NCI-H2107 treated with DMSO at 0.1 percent for 48 hours (cell line): ENCODE results near the gene SPRTN.

Source experiments
- DNase-seq: peaks from one replicate; lab custom pipeline; 2025; ENCODE audit not compliant: unreplicated experiment; lab: John Stamatoyannopoulos, UW

Gene SPRTN

GRCh38 chr1:231376101-231376500 lies 38.0 kb downstream of the SPRTN start:
- no peak for DNase-seq

- DNase-seq = no peak
Observed at GRCh38 chr1:231376875-231377549, 38.9 kb downstream of the SPRTN start.

- no peak for DNase-seq
Observed at GRCh38 chr1:231381729-231382128, 43.6 kb downstream of the SPRTN start.

GRCh38 chr1:231382426-231382825 lies 44.3 kb downstream of the SPRTN start:
- no peak for DNase-seq

GRCh38 chr1:231383159-231383860 lies 45.2 kb downstream of the SPRTN start:
- DNase-seq = no peak

- DNase-seq = no peak
Observed at GRCh38 chr1:231384696-231385415, 46.8 kb downstream of the SPRTN start.

GRCh38 chr1:231385416-231385748 lies 47.3 kb downstream of the SPRTN start:
- DNase-seq = no peak

- DNase-seq = no peak
Observed at GRCh38 chr1:231386466-231386865, 48.4 kb downstream of the SPRTN start.

- no peak for DNase-seq
Observed at GRCh38 chr1:231387770-231388669, 49.9 kb downstream of the SPRTN start.

- no peak for DNase-seq
Observed at GRCh38 chr1:231390071-231390470, 52.0 kb downstream of the SPRTN start.

- no peak for DNase-seq
Observed at GRCh38 chr1:231392389-231393131, 54.5 kb downstream of the SPRTN start.

- DNase-seq = no peak
Observed at GRCh38 chr1:231393668-231394067, 55.6 kb downstream of the SPRTN start.

- DNase-seq = no peak
Observed at GRCh38 chr1:231395076-231395997, 57.2 kb downstream of the SPRTN start.

- no peak for DNase-seq
Observed at GRCh38 chr1:231395998-231396390, 57.9 kb downstream of the SPRTN start.

GRCh38 chr1:231396643-231397042 lies 58.5 kb downstream of the SPRTN start:
- DNase-seq = no peak

GRCh38 chr1:231397886-231398671 lies 60.0 kb downstream of the SPRTN start:
- DNase-seq = no peak

- no peak for DNase-seq
Observed at GRCh38 chr1:231401478-231401877, 63.4 kb downstream of the SPRTN start.

- no peak for DNase-seq
Observed at GRCh38 chr1:231404318-231404717, 66.2 kb downstream of the SPRTN start.
